Activated CD4-positive, CD25-positive, alpha-beta regulatory T cell (primary cell): ENCODE data around the gene WWOX.

ENCODE experiments used
- DNase-seq, 4 experiments: peaks; one replicate each; lab custom pipeline; 2025; lab: John Stamatoyannopoulos, UW

The WWOX gene

DNA sequence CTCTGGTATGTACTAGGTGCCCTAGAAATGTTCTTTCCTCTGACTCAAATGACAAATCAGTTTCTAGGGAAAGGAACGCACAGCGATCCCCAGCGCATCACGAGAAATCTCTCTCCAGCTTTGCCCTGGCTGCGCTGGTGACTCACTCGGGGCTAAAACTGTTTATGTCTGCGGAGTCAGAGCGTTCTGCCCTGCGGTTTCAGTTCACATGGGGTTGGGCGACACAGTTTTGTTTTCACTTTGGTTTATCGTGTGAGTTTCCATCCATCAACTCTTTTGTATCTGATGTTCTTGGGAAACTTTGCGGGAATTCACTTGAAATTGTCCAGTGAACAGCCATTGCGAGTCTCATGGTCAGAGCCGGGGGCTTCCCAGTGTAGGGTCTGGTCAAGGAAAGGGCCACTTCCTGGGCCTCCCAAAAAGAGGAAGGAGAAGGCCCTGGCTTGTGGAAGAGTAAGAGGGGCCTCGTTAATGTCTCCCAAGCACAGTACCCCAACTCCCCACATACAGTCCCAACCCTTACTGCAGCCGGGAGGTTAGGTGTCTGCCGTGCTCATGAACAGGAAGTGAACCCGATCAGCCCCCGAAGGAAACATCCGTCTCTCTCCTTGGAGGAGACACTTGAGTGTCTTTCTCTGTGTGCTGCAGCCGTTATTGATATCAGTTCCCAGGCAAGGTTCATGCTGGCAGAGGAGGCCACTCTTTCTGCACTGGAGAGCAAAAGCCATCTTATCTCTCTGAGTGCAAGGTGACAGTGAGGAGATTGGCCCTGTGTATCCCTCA is 643.2 kb downstream of the WWOX start:
- DNase-seq = peak; percentile 30 to 64 (median 50)

DNA sequence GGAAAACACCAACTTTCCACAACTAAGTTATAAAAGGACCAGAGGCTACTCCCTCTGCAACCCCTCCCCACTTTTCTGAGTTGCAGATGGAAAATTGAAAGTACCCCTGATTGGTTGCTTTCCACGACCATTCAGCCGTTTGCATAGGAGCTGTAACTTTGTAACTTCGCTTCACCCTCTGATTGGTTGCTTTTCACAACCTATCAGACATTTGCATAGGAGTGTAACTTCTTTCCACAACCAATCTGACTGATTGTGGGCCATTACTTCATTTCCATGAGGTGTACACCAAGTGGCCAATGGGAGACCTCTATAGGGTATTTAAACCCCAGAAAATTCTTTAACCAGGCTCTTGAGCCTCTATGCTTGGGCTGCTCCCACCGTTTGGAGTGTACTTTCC is 644.1 kb downstream of the WWOX start:
- DNase-seq = no peak

DNA sequence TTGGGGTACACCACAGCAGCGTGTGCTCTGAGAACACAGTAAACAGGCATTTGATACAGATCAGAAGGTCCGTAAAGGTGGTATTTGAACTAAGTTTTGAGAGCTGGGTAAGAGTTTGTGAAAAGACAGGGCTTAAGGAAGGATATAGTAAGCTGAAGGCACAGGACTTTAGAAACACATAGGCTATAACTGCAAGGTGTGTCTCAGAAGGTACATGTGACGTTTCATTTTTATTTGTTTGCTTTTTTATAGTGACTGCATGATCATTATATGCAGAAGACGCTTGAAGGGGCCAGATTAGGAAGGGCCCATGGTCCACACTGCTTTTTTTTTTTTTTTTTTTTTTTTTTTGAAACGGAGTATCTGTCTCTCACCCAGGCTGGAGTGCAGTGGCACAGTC is 644.6 kb downstream of the WWOX start:
- no peak for DNase-seq

DNA sequence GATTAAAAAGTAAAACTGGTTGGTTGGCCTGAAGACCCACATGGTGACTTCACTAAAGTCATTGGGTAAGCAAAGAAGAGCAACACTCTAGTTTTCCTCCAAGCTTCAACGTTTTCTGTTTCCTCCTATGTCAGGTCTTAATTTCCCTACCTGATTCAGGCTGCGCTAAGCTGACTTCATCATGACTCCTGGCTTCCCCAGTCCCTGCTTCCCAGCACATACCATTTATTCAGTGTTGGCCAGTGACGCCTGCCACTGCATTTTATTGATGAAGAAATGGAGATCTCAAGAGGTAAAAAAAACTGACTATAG is 645.3 kb downstream of the WWOX start:
- DNase-seq = no peak

DNA sequence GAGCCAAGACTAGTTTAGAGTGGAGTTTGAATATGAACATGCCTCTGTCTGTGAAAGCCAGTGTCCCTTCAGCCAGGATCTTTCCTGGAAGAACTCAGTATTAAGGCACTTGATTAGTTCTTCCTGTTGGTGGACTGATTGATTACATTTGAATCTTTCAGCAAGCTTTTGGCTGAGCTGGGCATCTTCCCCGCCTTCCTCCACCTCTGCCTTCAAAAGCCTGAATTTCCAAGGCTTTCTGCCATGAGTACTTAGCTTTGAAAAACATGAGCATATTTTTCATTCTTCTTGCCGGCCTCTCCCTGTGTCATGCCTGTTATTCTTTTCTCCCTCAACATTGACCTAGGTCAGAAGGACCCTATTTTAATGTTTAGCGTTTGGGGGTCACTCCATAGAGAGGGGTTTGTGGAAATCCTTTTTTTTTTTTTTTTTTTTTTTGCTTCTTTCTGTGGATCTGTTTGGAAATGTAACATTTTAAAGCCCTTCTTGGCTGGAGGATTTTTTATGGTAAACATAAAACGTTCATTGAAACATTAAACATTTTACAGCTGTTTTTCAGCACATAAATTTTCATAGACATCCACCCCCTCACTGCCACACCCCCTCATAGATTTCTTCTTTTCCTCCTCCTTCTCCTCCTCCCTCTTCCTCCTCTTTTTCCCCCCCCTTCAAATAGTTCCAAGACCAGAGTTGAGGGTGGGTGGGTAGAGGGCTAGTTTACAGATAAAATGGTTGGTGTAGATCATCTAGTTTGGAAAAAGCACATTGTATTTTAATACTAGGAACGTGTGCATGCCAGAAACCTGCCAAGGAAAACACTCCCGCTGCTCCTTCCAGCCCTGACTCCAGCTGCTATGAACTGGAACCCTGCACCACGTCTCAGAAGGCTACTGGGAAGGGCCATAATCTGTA is 645.9 kb downstream of the WWOX start:
- no peak for DNase-seq

DNA sequence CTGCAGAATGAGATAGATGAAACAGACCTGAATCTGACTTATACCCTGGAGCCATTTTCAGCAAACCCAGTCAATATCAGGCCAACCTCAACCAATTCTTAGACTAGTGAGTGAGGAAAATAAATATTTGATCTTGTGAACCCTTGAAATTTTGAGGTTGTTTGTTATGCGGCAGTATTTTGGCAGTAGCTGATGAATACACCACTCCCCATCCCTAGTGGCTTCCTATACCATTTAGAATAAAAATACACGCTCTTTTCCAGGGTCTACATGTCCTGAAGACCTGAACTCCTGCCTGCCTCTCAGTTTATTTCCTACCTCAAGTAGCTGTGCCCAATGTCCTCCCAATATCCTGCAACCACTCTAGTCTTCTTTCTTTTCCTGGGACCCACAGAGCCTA is 647.3 kb downstream of the WWOX start:
- DNase-seq = no peak

DNA sequence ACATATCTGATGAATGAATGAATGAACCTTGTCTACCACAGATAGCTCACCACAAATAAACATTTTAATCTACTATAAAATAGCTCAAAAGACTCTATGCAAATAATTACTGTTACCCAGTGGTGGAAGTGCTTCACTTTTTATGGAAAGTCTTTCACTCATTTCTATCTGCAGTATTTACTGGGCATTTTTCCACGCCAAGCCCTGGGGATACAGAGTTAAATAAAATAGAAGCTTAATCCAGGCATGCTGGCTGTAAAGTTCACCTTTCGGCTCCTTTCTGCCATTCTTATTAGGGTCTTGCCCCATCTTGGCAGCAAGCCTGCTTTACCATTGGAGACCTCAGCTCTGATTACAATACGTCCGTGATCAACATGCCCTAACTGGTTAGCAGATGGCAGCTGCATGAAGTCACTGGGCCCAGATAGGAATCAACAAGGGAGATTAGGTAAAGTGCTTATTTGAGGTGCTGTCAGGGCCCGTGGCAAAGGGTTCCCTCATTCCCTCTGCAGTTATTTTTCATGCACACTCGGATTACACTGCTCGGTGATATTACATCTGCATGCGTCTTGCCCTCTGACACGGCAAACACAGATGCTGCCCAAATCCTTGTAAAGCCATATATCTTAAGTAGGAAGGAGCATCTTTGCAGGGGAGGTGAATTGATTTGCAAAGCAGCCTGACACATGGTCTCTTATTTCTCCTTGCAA is 648.9 kb downstream of the WWOX start:
- no peak for DNase-seq

DNA sequence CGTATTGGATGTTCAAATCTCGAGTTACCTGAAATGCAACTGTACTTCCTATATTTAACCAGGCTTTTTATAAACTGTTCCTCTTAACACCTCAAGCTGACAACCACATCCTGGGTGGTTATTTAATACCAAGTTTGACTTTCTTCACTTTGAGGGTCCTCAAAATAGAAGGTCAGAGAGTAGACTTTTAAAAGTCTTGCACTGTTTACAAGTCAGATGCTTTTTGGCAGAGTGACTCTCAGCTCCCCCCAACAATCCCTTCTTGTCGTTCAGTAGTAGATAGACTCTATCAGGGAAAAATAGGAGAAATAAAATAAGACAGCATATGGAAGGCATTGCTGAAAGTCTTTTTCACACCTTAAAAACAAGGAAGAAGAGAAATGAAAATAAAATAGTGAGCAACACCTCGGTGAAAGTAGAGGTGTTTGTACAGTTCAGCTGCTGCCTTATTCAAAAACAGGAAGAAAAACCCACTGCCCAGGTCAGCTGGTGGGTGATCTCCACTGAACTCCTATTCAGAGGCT is 650.4 kb downstream of the WWOX start:
- no peak for DNase-seq

DNA sequence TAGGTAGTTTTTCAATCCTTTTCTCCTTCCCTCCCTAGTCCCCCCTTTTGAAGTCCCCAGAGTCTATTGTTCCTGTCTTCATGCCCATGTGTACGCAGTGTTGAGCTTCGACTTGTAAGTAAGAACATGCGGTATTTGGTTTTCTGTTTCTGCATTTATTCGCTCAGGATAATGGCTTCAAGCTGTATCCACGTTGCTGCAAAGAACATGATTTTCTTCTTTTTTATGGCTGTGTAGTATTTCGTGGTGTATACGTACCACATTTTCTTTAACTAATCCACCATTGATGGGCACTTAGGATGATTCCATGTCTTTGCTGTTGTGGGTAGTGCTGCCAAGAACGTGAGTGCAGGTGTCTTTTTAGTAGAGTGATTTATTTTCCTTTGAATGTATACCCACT is 651.2 kb downstream of the WWOX start:
- DNase-seq = no peak

DNA sequence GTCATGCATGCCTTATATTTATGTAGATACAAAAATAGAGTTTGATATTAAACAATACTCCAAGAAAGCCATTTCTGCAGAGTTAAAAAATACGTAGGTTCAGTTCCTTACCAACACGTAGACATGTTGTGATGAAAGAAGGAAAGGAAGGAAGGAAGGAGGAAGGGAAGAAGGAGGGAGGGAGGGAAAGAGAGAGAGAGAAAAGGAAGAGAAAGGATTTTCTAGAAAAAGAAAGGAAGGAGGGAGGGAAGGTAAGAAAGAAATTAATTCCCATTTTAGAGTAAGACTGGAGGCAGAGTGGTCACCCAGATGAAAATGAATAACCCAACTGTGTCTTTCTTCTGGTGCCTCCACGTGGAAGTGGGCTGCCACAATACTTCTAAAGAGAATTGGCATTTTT is 652.1 kb downstream of the WWOX start:
- no peak for DNase-seq

DNA sequence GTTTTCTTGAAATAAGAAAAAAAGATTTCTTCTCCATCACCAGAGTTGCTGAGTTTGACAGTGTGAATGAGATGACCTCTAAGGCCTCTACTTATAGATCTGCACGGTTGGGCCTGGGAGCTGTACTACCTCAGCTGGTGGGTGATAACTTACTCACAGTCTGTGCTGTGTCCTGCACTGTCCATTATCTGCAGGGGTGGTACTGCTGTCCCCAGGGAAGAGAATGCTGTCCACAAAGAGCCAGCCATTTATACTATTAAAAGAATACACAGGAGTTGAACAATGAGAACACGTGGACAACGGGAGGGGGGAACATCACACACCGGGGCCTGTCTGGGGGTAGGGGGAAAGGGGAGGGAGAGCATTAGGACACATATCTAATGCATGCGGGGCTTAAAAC is 655.3 kb downstream of the WWOX start:
- DNase-seq = no peak

DNA sequence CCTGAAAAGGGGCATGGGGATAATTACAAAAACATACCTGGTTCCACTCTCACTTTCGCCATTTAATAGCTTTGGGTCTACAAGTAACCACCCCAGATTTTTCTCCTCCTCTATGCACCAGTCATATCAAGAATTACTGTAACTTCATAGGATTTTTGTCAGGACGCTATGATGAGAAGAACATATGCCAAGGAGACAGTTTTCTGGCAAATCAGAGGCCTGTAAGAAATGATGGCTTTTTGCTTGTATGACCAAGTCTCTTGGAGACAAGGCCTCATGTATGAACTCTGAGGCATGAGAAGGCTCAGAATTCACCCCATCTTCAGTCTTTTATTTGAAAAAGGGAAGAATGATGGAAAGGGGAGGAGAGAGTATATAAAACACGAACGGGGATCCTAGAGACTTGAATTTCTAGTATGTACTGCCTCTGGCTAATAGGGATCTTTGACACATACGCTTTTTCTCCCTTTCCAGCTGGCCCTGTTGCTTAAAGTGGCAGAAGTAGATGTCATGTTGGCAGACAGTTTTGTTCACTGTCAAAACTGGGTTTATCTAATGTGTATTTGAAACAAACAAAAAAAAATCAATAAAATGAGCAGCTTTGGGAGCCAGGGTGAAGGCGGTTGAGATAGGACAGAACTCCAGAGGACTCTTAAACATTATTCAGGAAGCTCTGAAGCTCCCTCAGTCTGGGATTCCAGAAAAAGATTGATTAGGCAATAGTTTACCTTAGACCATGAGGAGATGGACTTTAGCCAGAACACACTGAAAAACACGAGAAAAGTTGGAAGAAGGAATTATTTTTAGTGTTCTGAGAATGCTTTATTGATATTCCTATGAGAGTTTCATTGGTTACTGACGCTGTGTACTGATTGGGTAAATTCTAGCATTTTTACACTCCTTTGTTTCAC is 656.6 kb downstream of the WWOX start:
- no peak for DNase-seq

DNA sequence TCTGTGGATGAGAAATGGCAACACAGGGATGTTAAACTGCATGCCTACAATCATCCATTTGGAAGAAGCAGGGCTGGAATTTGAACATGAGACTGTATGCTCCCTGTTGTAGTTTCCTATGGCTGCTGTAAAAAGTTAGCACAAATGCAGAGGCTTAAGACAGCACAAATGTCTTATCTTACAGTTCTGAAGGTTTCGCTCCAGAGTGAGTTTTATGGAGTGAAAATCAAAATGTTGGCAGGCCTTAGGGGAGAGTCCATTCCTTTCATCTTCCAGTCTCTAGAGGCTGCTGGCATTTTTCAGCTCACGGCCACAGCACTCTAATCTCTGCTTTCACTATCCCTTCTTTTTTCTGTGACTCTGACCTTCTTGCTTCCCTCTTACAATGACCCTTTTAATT is 660.1 kb downstream of the WWOX start:
- no peak for DNase-seq

DNA sequence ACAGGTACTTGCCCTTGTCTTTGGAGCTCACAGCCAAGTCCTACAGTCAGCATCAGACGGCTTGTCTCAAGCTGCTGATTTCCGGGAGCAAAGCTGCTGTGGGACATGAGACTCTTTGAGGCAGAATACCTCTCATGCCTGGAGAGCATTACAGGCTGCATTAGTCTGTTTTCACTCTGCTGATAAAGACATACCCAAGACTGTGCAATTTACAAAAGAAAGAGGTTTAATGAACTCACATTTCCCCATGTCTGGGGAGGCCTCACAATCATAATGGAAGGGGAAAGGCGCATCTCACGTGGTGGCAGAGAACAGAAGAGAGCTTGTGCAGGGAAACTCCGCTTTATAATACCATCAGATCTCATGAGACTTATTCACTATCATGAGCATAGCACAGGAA is 661.2 kb downstream of the WWOX start:
- no peak for DNase-seq

DNA sequence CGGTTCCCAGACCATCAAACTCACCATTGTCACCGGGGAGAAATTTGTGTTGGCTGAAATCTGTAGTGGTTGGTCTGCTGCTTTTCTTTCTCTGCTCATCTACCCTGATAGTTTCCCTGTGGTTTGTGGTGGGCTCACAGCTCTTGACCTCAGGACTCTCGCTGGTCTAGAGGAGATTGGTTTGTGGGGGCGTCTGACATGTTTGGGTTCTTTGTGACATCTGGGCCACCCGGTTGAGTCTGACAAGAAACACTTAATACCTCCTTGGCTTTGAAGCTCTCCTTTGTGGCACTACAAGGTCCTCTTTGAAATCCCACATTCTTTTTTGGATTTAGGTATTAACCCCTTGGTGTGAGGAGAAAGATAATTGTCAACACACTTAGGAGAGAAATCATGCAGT is 662.0 kb downstream of the WWOX start:
- DNase-seq = no peak

DNA sequence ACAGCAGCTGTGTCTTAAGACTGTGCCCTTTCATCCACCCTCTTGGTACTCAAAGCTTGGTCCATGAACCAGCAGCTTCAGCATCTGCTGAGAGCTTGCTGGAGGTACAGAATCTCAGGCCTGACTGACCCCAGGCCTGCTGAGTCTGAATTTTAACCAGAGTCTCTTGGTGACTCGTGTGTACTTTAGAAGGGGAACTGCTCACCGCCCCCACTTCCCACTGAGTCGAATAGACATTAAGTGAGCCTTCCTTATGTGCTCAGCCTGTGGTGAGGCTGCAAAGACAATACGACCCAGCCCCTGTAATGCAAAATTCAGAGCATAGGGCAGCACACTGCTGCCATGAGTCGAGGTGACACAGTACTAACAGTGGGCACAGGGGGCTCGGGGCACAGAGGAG is 662.8 kb downstream of the WWOX start:
- DNase-seq = no peak

DNA sequence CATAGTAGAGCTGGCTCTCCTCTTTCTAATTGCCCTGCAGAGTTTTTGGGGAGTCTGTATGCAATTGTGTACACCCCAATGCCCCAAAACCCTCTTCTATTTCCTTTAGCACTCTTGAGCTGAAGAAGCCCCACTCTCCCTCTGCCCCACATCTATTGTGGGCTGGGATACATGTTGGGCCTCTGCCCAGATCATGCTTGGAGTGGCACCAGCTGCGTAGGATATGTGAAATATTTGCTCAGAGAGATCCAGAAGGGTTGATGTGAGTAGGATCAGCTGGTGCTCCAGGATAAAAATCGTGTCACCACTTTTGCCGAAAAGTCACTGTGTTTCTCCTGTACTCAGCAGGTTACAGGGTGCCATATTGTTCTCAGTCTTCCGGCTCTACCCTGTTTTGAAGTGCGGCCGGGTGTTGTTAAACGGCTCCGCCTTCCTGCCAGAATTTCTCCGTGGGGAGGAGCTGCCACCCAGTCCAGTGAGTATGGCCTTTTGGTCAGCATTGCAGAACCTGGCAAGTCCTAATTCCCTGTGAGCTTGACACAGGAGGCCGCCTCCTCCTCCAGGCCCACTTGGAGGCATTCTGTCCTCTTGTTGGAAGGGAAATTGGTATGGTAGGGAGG is 664.5 kb downstream of the WWOX start:
- DNase-seq = no peak

DNA sequence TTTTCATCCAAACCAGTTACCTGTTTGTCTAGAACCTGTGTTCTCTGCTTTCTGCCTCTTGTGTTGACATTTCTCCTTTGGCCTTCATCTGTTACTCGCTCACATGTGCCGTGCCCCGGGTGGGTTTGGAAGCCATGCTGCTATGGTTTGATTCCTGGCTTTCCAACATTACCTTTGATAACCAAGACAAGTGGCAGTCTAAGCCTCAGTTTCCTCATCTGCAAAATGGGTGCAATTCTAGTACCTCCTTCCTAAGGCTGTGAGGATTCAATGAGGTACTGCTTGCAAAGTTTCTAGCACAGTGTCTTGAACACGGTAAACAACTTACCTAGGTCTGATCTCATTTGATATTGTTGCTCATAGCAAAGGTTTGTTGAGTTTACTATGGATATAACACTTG is 665.0 kb downstream of the WWOX start:
- no peak for DNase-seq

DNA sequence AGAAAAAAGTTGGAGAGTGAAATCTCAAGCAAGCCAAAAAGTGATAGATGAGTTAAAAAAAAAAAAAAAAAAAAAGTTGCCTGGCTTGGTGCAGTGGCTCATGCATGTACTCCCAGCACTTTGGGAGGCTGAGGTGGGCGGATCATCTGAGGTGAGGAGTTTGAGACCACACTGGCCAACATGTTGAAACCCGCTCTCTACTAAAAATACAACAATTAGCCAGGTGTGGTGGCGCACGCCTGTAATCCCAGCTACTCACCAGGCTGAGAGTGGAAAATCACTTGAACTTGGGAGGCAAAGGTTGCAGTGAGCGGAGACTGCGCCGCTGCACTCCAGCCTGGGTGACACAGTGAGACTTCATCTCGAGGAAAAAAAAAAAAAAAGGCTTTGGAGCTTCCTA is 668.8 kb downstream of the WWOX start:
- DNase-seq = no peak

DNA sequence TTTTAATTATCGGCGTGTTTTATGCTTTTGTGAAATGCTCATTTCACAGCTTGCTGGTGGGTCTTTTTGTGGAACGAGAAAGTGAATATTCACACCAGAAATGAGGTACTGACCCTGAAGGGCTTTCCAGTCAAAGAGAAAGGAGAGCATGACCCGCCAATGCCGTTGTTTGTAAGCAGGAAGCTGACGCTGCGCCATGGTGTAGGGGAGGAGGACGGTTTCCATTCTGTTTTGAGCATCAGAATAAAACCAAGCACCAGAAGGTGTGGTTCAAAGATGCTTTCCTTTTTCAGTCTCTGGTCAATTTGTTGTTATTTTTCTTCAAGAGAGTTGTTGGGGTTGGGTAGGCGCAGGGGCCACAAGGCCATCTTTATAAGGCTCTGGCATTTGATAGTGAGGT is 669.3 kb downstream of the WWOX start:
- DNase-seq = no peak
